Measurements from ENCODE around the gene MYO18B. TPM values are rescaled to one million over a fixed set of nuclear protein-coding genes. Genes with fewer than 3 reads are reported as not detected.

MYO18B gene
- total RNA-seq, 2 experiments from 2014 or later, result 0.11 to 0.22 TPM

- Mint-ChIP-seq H3K4me3 (no peak overlapping the region), H3K27ac (no peak overlapping the region), H3K27me3 (peaks cover 13% of the 10 kb centered on the region), H3K9me3 (no peaks in the 10 kb centered on the region), H3K36me3 (ENCODE audit: low read depth) (no peaks in the 10 kb centered on the region), H3K4me1 (ENCODE audit: low read depth) (no peaks in the 10 kb centered on the region)
- no peaks in the 10 kb centered on the region for H3K4me1 ChIP-seq (ENCODE audit: insufficient read depth, low read length)
- H3K27me3 ChIP-seq (ENCODE audit: control insufficient read depth in 1 of 2, insufficient read depth in 2 of 2, low read length in 2 of 2), result peaks cover 0 to 4% of the 10 kb centered on the region in 2 experiments
- DNase-seq (no peak), ATAC-seq (ENCODE audit: poor library complexity) (no peak)
- CTCF ChIA-PET, result no interaction called here
- H3K27ac ChIP-seq (ENCODE audit: low read depth in 1 of 2, low read length in 2 of 2), result no peak overlapping the region
- intact Hi-C loops (cut with DNase I, micrococcal nuclease), result no loop called here
- no peaks in the 10 kb centered on the region for H3K9me3 ChIP-seq (ENCODE audit: control insufficient read depth in 1 of 2, insufficient read depth in 1 of 2, low read length in 2 of 2)
- H3K36me3 ChIP-seq (ENCODE audit: insufficient read depth, low read length), result no peaks in the 10 kb centered on the region
- no peak for TF ChIP-seq CTCF (IDR thresholded peaks at IDR 0.05)
- H3K4me3 ChIP-seq (ENCODE audit: low read length), result no peak overlapping the region
- POLR2A ChIA-PET, result no interaction called here
These were observed 107.5 kb downstream of the MYO18B start for GRCh38 chr22:25849522-25849921.

GRCh38 chr22:25852223-25852622 is 110.2 kb downstream of the MYO18B start:
- CTCF ChIA-PET, result no interaction called here

GRCh38 chr22:25853078-25853477 is 111.1 kb downstream of the MYO18B start:
- no peak for DNase-seq
- no peaks in the 10 kb centered on the region for H3K4me1 Mint-ChIP-seq (ENCODE audit: low read depth)
- no peaks in the 10 kb centered on the region for H3K36me3 Mint-ChIP-seq (ENCODE audit: low read depth)
- H3K4me3 Mint-ChIP-seq, result no peak overlapping the region
- Histone ChIP-seq H3K27ac (ENCODE audit: low read depth in 1 of 2, low read length in 2 of 2) (no peak overlapping the region), H3K4me3 (ENCODE audit: low read length) (no peak overlapping the region), H3K36me3 (ENCODE audit: insufficient read depth, low read length) (no peaks in the 10 kb centered on the region), H3K27me3 (ENCODE audit: control insufficient read depth in 1 of 2, insufficient read depth in 2 of 2, low read length in 2 of 2) (peaks cover 0 to 4% of the 10 kb centered on the region in 2 experiments), H3K9me3 (ENCODE audit: control insufficient read depth in 1 of 2, insufficient read depth in 1 of 2, low read length in 2 of 2) (no peaks in the 10 kb centered on the region), H3K4me1 (ENCODE audit: insufficient read depth, low read length) (no peaks in the 10 kb centered on the region)
- TF ChIP-seq CTCF (IDR thresholded peaks at IDR 0.05), result no peak
- H3K27ac Mint-ChIP-seq, result no peak overlapping the region
- ChIA-PET POLR2A (no interaction called here), CTCF (no interaction called here)
- peaks cover 18% of the 10 kb centered on the region for H3K27me3 Mint-ChIP-seq
- intact Hi-C loops (cut with DNase I, micrococcal nuclease), result no loop called here
- no peak for ATAC-seq (ENCODE audit: poor library complexity)
- peaks cover 2% of the 10 kb centered on the region for H3K9me3 Mint-ChIP-seq

More at GRCh38 chr22:25852223-25852622, 110.2 kb downstream of the MYO18B start:
- Histone ChIP-seq H3K36me3 (ENCODE audit: insufficient read depth, low read length) (no peaks in the 10 kb centered on the region), H3K27me3 (ENCODE audit: control insufficient read depth in 1 of 2, insufficient read depth in 2 of 2, low read length in 2 of 2) (peaks cover 0 to 4% of the 10 kb centered on the region in 2 experiments), H3K4me1 (ENCODE audit: insufficient read depth, low read length) (no peaks in the 10 kb centered on the region), H3K9me3 (ENCODE audit: control insufficient read depth in 1 of 2, insufficient read depth in 1 of 2, low read length in 2 of 2) (no peaks in the 10 kb centered on the region), H3K27ac (ENCODE audit: low read depth in 1 of 2, low read length in 2 of 2) (no peak overlapping the region), H3K4me3 (ENCODE audit: low read length) (no peak overlapping the region)
- intact Hi-C loops (cut with DNase I, micrococcal nuclease), result no loop called here
- Mint-ChIP-seq H3K27ac (no peak overlapping the region), H3K4me3 (no peak overlapping the region), H3K27me3 (peaks cover 17% of the 10 kb centered on the region), H3K4me1 (ENCODE audit: low read depth) (no peaks in the 10 kb centered on the region), H3K36me3 (ENCODE audit: low read depth) (no peaks in the 10 kb centered on the region), H3K9me3 (peaks cover 2% of the 10 kb centered on the region)
- POLR2A ChIA-PET, result no interaction called here
- ATAC-seq (ENCODE audit: poor library complexity) (no peak), DNase-seq (no peak)
- TF ChIP-seq CTCF (IDR thresholded peaks at IDR 0.05), result no peak

Data from CD4-positive, alpha-beta T cell (primary cell).